GM19328 (cell line): Measurements from ENCODE around the gene CMTM1.
"Not testable (repeated sequence)": the region's sequence is repeated elsewhere in the genome, so short reads cannot be mapped to it uniquely, and the experiment has no call there.

ENCODE experiments used
- ATAC-seq: cut with Tn5 transposase; IDR thresholded peaks from one replicate; pipeline ENCODE4 v1.9.1; 2021; ENCODE audit warnings: mild to moderate bottlenecking, moderate library complexity; ENCODE audit not compliant: unreplicated experiment

The CMTM1 gene

DNA sequence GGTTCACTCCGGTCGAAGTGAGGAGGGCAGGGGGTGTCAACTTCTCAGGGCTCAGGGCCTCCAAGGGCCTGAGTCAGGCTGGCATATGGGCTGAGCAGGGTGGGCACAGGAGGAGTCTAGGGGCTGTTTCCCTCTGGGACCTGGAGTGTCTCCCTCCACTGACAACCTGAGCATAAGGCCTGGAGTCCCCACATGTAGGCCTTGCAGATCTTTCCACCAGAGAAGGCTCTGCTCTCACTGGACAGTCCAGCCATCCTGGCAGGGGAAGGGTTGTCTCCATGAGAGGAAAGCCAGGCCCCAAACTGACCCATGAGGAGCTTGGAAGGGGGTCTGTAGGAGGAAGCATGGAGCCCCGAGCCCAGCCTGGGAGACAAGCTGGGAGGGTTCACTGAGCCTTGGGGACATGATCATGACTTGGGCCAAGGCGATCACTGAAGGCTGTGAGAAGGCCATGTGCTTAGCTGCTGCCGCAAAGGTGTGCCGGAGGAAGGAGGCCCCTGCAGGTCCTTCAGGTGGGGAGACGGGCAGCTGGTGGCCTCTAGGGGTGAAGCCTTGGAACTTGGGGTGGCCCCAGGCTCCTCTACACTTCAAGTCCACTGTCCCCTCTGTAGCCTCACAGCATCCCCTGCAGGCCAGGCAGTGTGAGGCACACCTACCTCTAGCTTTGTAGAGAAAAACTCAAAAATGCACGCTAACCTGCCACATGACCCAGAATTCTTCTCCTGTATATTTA is 22.9 kb downstream of the CMTM1 start:
- ATAC-seq, result no peak

DNA sequence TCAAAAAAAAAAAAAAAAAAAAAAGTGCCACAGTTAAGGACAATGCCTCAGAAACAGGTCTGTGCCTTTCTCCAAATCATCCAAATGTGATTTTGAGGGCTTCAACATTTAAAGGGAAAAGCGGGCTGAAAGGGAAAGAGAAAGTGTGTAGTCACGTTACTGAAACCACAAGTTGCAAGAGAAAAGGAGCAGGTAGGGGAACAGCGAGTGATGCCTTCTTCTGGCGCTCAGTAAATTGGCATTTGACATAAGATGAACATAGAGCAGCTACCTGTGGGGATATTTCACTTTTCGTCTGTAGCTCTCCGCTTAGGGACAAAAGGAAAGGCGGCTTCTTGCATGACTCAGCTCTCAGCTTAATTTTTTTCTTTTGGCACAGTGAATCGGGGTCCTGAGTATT is 24.1 kb downstream of the CMTM1 start:
- no peak for ATAC-seq

DNA sequence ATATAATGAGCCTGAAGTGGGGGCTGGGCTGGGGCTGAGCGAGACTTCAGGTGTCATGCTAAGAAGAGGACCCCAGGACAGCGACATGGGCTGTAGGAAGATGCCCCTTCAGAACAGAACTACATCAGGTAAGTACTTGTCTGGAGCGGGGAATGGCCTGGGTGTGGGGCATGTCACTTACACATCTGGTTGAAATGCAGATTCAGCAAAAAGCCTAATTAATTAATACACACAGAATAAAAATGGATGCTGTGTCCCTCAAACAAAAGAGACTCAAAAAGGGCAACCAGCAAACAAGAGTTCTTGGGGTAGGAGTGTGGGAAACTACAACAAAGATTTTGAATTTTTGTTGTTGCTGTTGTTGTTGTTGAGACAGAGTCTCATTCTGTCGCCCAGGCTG is 24.8 kb downstream of the CMTM1 start:
- ATAC-seq, result no peak

DNA sequence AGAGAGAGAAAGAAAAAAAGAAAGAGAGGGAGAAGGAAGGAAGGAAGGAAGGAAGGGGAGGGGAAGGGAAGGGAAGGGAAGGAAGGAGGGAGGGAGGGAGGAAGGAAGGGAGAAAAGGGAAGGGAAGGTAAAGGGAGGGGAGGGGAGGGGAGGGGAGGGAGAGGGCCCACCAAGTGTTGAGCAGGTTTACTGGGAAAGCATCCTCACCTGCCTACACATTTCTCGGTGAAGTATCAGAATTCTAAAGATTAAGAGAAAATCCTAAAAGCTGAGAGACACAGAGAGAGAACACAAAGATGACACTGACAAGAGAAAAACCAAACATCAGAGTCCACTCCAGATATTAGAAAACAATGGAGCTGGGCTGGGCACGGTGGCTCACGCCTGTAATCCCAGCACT is 26.0 kb downstream of the CMTM1 start:
- ATAC-seq, result no peak

- ATAC-seq, result no peak
Measured at GRCh38 chr16:66592814-66593213, 26.6 kb downstream of the CMTM1 start.

GRCh38 chr16:66594739-66595138 is 28.5 kb downstream of the CMTM1 start:
- no peak for ATAC-seq

DNA sequence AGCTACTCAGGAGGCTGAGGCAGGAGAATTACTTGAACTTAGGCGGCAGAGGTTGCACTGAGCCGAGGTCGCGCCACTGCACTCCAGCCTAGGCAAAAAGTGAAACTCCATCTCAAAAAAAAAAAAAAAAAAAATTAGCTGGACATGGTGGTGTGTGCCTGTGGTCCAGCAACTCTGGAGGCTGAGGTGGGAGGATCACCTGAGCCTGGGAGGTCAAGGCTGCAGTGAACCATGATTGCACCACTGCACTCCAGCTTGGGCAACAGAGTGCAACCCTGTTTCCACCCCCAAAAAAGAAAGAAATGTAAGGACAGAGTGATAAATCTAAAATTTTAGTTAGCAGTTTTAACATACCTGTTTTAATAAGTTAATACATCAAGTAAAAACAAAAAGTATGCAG is 30.3 kb downstream of the CMTM1 start:
- not testable (repeated sequence) for ATAC-seq

DNA sequence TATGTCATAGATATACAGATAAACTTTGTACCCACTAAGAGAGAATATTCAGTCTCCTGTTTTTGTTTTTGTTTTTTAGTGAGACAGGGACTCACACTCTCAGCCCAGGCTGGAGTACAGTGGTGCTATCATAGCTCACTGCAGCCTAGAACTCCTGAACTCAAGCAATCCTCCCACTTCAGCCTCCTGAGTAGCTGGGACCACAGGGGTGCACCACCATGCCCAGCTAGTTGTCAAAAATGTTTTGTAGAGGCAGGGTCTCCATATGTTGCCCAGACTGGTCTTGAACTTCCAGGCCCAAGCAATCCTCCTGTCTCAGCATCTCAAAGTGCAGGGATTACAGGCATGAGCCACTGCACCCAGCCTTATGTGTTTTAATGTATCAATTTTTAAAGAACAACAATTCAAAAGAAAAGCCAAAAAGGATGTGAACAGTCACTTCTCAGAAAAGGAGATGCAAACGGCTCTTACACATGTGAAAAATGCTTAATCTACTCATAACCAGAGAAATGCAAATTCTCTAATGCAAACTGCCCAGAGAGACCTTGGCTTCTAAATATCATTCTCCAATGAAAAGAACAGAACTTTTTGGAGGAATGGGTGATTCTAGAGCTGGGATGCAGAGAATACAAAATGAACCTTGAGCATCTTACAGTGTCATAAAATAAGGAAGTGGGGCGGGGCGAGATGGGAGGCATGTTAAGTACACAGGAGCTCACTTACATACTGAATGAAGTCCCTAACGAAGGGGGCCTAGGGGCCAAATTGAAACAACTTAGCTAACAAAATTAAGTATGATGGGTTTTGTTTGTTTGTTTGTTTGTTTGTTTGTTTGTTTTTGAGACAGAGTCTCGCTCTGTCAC is 31.0 kb downstream of the CMTM1 start:
- no peak for ATAC-seq

GRCh38 chr16:66598111-66598510 is 31.9 kb downstream of the CMTM1 start:
- no peak for ATAC-seq

DNA sequence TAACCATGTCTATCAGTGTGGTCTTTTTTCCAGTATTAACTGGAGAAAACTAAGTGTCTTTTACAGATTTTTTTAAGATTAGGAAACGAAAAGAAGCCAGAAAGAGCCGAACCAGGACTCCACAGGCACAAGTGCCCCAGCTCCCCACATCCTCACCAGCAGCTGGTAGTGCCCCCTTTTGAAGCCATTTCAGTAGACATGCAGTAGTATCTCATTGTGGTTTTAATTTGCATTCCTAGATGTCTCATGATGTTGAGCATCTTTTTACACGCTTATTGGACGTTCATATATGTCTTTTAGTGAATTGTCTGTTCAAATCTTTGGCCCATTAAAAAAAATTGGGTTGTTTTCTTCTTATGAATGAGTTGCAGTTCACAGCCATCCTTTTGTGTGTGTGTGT is 33.5 kb downstream of the CMTM1 start:
- ATAC-seq, result no peak

DNA sequence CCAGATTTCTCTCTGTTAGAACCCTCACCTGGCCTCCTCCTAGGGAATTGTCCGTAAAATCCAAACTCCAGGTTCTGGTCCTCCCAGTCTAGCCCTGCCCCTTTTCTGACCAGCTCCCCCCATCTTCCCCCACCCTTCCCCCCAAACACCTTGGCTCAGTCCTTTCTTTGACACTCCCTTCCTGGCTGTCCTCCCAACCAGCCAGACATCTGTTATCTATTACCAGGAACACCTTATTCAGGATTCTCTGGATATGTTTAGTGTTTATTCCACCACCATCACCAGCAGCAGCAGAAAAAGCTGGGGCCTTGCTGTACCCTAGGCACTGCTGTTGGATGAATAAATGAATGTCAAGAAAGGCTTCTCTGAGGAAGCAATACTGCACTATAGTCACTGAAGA is 34.2 kb downstream of the CMTM1 start:
- ATAC-seq, result no peak

GRCh38 chr16:66601471-66601870 is 35.2 kb downstream of the CMTM1 start:
- ATAC-seq, result no peak

- no peak for ATAC-seq
Measured at GRCh38 chr16:66603537-66604375, 37.5 kb downstream of the CMTM1 start.

DNA sequence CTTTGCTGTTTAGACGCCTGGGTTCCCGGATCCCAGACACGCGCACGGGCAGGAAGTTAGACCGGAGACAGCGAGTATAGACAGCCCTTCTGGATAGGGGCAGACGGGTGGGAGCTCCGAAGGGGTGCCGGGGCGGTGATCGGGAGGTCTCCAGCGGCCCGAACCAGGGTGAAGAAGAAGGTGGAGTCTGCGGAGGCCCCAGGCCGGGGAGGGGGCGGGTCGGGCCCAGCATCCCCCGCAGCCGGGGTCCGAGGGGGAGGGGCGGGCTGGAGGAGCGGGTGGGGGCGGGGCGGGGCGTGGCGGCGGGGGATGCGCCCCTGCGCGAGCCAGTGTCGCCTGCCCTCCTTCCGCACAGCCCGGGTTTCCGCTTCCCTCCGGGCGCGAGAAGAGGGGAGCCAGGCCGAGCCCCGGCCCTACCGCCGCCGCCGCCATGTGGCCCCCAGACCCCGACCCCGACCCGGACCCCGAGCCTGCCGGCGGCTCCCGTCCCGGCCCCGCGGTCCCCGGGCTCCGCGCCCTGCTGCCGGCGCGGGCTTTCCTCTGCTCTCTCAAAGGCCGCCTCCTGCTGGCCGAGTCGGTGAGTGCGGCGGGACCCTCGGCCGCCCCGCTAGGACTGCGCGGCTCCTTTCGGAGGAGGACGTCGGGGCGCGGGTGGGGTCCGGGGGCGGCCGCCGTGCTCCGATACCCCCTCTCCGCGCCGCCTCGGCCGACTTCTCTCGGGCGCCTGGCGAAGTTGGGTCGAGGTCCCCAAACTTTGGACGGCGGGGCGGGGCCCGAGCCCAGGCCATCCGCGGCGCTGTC is 38.3 kb downstream of the CMTM1 start, which contains the start of gene CMTM3:
TSS of gene CMTM3 (plus strand) at position 329 of the 801 bp plus-strand sequence. CDS start at position 431, 102 bp downstream.
- peak; percentile 46 for ATAC-seq

DNA sequence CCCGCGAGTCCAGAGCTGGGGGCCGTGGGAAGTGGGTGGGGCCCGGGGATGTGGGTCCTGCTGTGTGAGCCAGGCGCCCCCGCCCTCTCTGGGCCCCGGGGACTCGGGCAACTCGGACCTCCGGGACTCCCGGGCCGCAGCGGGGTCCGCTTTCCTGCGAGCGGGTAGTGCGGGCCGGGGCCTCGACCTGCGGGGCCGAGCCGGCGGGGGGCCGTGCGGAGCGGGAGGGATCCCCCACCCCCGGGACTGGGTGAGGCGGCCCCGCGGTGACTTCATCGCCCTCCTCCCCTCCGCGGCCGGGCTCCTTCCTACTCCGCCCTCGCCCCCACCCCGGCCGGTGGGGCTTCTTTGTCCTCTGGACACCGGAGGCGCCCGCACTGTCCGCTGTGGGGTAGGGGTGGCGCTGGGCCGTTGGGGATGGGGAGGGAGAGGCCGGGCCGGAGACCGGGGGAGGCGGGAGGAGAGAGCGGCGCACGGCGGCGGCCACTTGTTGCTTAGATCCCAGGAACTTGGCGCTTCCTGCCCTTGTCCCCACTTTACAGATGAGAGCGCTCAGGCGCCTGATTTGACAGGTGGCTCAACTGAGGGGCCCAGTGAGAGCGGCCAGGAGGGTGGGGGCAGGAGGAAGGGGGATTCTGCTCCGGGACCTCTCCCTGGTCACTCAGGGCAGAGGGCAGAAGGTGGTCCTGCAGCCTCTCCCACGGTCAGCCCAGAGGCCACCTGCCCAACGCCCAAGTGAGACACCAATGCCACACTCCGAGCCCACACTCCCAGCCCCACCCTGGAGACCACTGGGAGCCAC is 39.1 kb downstream of the CMTM1 start:
- ATAC-seq, result peak; percentile 6

- ATAC-seq, result peak; percentile 44
Measured at GRCh38 chr16:66605979-66606751, 39.9 kb downstream of the CMTM1 start.

DNA sequence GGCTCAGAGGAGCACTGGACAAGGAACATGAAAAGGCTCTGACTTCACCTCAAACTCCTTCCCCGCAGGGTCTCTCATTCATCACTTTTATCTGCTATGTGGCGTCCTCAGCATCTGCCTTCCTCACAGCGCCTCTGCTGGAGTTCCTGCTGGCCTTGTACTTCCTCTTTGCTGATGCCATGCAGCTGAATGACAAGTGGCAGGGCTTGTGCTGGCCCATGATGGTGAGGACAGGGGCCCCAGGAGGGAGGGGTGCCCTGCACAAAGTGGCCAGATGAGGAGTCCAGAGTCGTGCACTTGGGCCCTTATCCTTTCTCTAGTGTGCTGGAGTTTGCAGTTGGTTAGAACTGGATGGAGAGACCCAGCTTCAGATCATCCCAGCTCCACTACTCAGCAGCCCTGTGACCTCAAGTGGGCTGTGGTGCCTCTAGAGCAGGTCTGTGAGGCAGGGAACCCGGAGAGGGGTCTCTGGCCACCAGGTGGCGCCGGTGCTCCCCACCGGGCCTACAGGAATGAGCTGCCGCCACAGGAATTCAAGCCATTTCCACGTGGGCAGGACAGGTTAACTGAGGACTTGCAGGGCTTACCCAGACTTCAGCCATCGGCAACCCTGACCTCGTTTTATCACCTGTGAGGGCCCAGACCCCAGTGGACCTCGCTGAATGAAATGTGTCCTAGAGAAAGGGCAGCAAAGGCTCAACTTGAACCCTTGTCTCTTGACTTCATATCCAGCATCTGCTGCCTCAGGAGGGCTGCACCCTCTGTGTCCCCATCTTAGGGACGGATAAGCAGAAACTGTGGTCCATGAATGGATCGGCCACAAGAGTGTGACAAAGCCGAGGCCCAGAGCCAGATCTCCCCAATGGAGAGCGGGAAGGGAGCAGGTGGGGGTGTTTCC is 42.3 kb downstream of the CMTM1 start:
- ATAC-seq, result no peak

DNA sequence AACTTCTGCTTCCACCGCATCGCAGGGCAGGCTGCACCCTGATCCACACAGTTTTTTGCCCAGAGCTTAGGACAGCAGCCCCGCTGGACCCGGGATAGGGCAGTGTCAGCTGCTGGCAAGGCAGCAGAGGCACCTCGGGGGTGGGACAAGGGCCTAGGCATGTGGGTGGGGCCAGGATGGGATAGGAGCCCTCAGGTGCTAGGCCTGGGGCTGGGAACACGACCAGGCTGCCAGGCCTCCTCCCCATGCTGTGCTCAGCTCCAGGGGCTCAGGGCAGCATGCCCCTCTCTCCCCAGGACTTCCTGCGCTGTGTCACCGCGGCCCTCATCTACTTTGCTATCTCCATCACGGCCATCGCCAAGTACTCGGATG is 42.9 kb downstream of the CMTM1 start:
- ATAC-seq, result no peak
